ENCODE measurements around the gene CNTN4. TPM values are rescaled to one million over a fixed set of nuclear protein-coding genes. Genes with fewer than 3 reads are reported as not detected.

CNTN4 gene
- total RNA-seq, 1 donor from 2014 or later, result 16.5 TPM

- TF ChIP-seq CTCF (IDR thresholded peaks at IDR 0.05; ENCODE audit: insufficient read depth, low read length, poor library complexity, severe bottlenecking), result no peak
- Histone ChIP-seq H3K4me3 (ENCODE audit: low read depth, low read length) (no peak overlapping the region), H3K36me3 (ENCODE audit: control insufficient read depth, insufficient read depth, low read length) (no peaks in the 10 kb centered on the region), H3K27me3 (ENCODE audit: control insufficient read depth, insufficient read depth, low read length) (no peaks in the 10 kb centered on the region)
- no peak for DNase-seq (ENCODE audit: low read depth)
Measured at GRCh38 chr3:2784627-2785026, 686.0 kb downstream of the CNTN4 start.

GRCh38 chr3:2790266-2790815, 691.7 kb downstream of the CNTN4 start:
- H3K4me3 ChIP-seq (ENCODE audit: low read depth, low read length), result no peak overlapping the region
- TF ChIP-seq CTCF (IDR thresholded peaks at IDR 0.05; ENCODE audit: insufficient read depth, low read length, poor library complexity, severe bottlenecking), result no peak
- no peak for DNase-seq (ENCODE audit: low read depth)
- H3K27me3 ChIP-seq (ENCODE audit: control insufficient read depth, insufficient read depth, low read length), result no peaks in the 10 kb centered on the region
- no peaks in the 10 kb centered on the region for H3K36me3 ChIP-seq (ENCODE audit: control insufficient read depth, insufficient read depth, low read length)

- Histone ChIP-seq H3K27me3 (ENCODE audit: control insufficient read depth, insufficient read depth, low read length) (no peaks in the 10 kb centered on the region), H3K4me3 (ENCODE audit: low read depth, low read length) (no peak overlapping the region), H3K36me3 (ENCODE audit: control insufficient read depth, insufficient read depth, low read length) (no peaks in the 10 kb centered on the region)
- DNase-seq (ENCODE audit: low read depth), result no peak
- no peak for TF ChIP-seq CTCF (IDR thresholded peaks at IDR 0.05; ENCODE audit: insufficient read depth, low read length, poor library complexity, severe bottlenecking)
Measured at GRCh38 chr3:2792432-2792831, 693.8 kb downstream of the CNTN4 start.

GRCh38 chr3:2793987-2794386, 695.3 kb downstream of the CNTN4 start:
- DNase-seq (ENCODE audit: low read depth), result no peak
- H3K27me3 ChIP-seq (ENCODE audit: control insufficient read depth, insufficient read depth, low read length), result no peaks in the 10 kb centered on the region
- no peak for TF ChIP-seq CTCF (IDR thresholded peaks at IDR 0.05; ENCODE audit: insufficient read depth, low read length, poor library complexity, severe bottlenecking)

GRCh38 chr3:2802429-2802828, 703.8 kb downstream of the CNTN4 start:
- no peaks in the 10 kb centered on the region for H3K27me3 ChIP-seq (ENCODE audit: control insufficient read depth, insufficient read depth, low read length)
- no peak for DNase-seq (ENCODE audit: low read depth)
- H3K36me3 ChIP-seq (ENCODE audit: control insufficient read depth, insufficient read depth, low read length), result no peaks in the 10 kb centered on the region
- TF ChIP-seq CTCF (IDR thresholded peaks at IDR 0.05; ENCODE audit: insufficient read depth, low read length, poor library complexity, severe bottlenecking), result no peak
- no peak overlapping the region for H3K4me3 ChIP-seq (ENCODE audit: low read depth, low read length)

More at GRCh38 chr3:2793987-2794386, 695.3 kb downstream of the CNTN4 start:
- no peak overlapping the region for H3K4me3 ChIP-seq (ENCODE audit: low read depth, low read length)
- no peaks in the 10 kb centered on the region for H3K36me3 ChIP-seq (ENCODE audit: control insufficient read depth, insufficient read depth, low read length)

GRCh38 chr3:2807514-2807913, 708.8 kb downstream of the CNTN4 start:
- no peak for DNase-seq (ENCODE audit: low read depth)
- H3K4me3 ChIP-seq (ENCODE audit: low read depth, low read length), result no peak overlapping the region
- H3K27me3 ChIP-seq (ENCODE audit: control insufficient read depth, insufficient read depth, low read length), result no peaks in the 10 kb centered on the region
- H3K36me3 ChIP-seq (ENCODE audit: control insufficient read depth, insufficient read depth, low read length), result no peaks in the 10 kb centered on the region
- no peak for TF ChIP-seq CTCF (IDR thresholded peaks at IDR 0.05; ENCODE audit: insufficient read depth, low read length, poor library complexity, severe bottlenecking)

Measured in kidney epithelial cell (primary cell).